MM.1S (cell line): ENCODE results near the gene HMOX2.

ENCODE experiments used
- CTCF ChIP-seq: fragments of 300-600 bp; sonication (generic); IDR thresholded peaks from 2 replicates; pipeline ENCODE4 v1.5.1; 2016; ENCODE audit warnings: antibody characterized with exemption, low read length, mixed read lengths
- EZH2 ChIP-seq: fragments of 300-600 bp; sonication (generic); optimal IDR thresholded peaks from 2 replicates; pipeline ENCODE3; 2017; ENCODE audit warnings: low read depth, mild to moderate bottlenecking, antibody characterized with exemption, low read length, mixed read lengths
- EZH2phosphoT487 ChIP-seq: fragments of 300-600 bp; sonication (generic); IDR thresholded peaks from 2 replicates; pipeline ENCODE4 v1.6.1; 2018; ENCODE audit warnings: antibody characterized with exemption, low read length

GRCh38 chr16:4501071-4501478, 24.9 kb downstream of the HMOX2 start:
- no peak for TF ChIP-seq EZH2phosphoT487
- TF ChIP-seq CTCF: no peak
- TF ChIP-seq EZH2: no peak
